ENCODE results near the gene FLNA.
"Not testable (repeated sequence)": the region's sequence is repeated elsewhere in the genome, so short reads cannot be mapped to it uniquely, and the experiment has no call there.

Gene FLNA

DNA sequence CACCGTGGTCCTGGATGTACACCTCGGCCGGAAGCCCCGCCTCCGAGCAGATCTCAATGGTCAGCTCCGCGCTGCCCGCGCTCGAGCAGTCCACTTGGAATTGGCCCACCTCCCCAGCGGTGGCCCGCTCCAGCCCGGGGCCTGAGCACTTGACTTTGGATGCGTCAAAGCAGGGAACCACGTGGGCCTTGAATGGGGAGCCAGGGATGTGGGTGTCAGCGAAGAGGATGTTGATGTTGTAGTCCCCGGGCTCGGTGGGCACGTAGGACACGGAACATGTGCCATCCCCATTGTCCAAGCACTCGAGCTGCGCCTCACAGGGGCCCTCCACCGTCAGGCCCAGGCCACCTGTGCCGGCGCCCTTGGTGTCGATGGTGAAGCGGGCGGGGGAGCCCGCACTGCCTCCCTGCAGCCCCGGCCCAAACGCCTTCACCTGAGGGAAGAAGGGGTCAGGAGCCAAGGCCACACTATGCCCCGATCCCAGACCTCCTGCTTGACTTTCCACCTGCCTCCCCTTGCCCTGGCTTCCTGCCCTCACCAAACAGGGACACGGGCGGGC is 14.2 kb downstream of the FLNA start:
- no peak for DNase-seq (ENCODE audit: low spot score)

DNA sequence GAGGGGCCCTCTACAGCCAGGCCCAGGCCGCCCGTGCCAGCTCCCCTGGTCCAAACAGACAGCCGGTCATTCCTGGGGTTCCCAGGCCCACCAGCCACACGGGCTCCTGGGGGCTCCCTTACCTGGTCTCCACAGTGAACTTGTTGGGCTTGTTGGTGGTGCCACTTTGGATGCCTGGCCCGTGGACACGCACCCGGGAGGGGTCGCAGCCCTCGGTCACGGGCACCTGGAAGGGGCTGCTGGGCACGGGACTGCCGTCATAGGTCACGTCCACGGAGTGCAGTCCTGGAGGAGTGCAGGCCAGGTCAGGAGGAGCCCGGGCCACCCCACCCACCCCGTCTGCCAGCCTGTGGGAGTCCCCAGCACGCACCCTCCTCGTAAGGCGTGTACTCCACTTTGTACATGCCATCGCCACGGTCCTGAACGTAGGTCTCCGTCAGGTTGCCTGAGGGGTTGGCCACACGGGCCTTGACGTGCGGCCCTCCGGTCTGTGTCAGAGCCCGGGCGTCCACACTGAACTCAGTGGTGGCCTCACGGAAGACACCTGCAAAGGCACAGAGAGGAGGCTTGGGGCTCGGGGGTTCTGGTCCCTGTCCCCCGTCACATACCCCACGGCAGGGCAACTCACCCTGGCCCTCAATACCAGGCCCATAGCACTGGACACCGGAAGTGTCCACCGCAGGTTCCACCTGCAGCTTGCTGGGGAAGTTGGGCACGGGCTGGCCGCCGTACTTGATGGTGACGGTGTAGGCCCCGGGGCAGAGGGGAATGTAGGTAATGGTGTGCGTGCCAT is 14.9 kb downstream of the FLNA start:
- DNase-seq (ENCODE audit: low spot score): no peak

DNA sequence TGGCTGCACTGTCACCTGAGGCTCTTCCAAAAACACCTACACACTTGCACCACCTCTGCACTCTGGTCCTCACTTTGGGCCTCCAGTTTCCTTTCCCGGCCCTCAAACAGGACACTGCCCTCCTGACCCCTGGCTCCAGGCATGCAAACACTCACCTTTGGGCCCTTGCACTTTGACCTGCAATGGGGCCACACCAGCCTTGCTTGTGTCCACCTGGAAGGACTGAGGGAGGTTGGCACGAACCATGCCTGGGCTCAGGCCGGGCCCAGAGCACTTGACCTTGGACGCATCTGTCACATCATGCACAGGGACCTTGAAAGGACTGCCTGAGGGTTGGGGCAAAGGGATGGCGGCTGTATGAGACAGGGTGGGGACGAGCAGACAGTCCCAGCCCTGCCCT is 15.6 kb downstream of the FLNA start:
- DNase-seq (ENCODE audit: low spot score): no peak

DNA sequence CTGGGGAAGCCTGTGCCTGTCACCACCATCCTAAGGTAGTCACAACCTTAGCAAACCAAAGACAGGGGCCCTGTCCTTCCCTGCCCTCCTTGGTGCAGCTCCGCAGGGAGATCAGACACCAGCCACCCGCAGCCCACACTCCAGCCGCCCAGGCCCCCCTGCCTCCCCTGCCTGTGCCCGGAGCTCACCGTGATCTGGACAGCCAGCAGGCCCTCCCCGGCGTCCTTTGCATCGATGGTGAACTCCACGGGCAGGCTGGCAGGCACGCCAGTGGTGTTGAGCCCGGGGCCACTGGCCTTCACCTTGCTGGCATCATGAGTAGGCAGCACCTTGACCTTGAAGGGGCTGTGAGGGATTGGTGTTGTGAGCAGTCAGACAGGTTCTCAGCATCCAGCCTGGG is 16.4 kb downstream of the FLNA start:
- no peak for DNase-seq (ENCODE audit: low spot score)

DNA sequence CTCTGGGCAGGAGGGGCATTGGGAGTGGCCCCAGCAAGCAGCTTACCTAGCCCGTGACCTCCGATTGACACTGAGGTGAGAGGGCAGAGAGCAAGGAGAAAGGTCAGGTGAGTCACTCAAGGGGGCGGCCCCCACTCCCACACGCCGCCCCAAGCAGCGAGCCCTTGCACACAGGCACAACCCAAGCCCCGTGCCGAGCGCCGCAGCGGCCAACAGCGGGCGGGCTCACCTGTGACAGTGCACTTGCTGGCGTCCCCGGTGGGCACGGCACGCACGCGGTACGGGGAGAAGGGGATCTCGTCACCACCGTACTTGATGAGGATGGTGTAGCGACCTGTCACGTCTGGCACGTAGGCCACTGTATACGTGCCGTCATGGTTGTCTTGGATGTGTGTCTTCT is 17.2 kb downstream of the FLNA start:
- no peak for DNase-seq (ENCODE audit: low spot score)

DNA sequence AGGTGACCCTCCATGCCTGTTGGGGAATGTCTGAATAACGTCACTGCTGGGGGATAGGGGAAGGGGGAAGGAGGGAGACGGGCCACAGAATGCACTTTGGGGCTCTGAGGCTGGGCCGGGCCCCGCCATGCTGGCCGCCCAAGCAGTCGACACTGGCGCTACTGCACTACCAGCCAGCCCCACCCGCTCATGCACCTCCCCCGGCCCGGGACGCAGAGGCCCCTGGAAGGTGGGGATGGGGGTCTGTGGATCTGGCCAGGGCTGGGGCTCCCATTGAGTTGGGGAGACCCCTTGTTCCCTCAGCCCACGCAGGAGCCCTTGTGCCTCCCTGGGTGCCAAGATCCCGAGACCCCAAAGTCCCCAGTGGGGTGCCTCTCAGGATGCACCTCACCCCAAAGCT is 17.8 kb downstream of the FLNA start:
- no peak for DNase-seq (ENCODE audit: low spot score)

DNA sequence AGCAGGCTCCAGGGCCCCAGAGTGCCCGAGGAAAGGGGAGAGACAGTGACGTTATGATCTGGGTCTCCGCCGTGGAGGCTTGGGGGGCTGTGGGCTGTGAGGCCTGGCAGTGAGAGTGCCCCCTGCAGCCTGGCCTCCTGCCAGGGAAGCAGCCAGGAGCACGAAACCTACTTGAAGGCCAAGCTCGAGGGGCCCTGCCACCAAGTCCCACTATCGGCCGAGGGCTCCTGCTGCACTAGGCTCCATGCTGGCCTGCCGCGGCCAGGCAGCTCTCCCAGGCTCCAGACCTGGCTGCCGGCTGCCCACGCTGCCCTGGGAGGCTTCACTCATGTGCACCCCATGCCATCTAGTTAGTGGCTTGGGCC is 18.7 kb downstream of the FLNA start:
- DNase-seq (ENCODE audit: low spot score): no peak

DNA sequence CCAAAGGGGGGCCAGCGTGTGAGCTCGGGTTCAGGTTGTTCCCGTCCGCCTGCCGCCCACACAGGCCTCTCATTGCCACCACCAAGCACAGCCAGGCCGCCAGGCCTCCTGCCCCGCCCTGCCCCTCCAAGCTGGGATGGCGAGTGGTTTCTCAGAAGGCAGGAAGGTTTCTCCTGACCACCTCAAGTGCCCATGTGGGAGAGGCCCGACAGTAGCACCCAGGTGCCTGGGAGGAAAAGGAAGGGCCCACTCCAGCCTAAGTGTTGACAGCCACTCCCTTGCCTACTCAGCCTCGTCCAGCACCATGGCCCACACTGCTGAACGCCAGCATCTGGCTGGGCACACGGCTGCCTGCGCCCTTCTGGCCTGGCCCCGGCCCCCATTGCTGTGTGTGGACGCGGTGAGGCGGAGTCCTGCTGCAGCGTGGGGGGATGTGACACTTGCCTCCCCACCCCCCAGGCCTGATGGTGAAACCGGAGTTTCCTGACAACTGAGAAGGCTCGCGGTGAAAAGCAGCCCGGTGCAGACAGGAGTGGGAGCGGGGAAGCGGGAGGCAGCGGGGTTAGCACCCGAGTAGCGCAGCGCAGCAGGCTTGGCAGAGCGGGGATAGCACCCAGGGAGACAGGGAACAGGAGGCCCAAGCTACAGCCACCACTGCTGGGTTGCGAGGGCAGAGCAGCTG is 19.2 kb downstream of the FLNA start:
- no peak for DNase-seq (ENCODE audit: low spot score)

DNA sequence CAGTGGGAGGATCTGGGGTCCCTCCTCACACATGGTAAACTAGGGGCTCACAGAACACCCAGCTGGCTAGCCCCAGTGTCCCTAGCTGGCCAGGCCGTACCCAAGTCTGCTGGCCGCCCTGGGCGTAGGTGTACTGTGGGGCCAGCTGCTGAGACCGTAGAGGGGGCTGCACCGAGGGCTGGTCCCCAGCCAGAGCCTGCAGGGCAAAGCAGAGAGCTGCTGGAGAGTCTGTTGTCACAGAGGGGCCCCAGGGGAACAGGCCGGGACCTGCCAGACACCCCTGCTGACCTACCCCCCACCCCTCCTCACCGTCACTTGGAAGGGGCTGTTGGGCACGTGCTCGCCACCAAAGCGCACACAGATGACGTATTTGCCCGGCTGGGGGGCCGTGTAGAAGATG is 19.9 kb downstream of the FLNA start:
- no peak for DNase-seq (ENCODE audit: low spot score)

DNA sequence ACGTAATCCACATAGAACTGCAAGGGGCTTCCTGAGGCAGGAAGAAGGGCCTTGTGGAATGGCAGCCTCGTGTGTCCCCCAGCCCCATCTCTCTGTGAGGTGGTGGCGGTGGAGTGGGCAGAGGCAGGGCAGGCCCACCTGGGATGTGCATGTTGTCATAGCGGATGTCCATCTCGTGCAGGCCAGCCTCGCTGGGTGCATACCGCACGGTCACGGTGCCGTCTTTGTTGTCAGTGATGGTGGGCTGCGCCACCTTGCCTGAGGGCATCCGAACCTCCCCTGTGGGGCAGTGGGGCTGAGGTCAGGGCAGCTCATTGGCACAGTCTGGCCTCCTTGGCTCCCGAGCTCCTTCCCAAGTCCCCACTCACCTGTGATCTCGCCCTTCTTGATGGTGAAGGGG is 20.4 kb downstream of the FLNA start:
- no peak for DNase-seq (ENCODE audit: low spot score)

DNA sequence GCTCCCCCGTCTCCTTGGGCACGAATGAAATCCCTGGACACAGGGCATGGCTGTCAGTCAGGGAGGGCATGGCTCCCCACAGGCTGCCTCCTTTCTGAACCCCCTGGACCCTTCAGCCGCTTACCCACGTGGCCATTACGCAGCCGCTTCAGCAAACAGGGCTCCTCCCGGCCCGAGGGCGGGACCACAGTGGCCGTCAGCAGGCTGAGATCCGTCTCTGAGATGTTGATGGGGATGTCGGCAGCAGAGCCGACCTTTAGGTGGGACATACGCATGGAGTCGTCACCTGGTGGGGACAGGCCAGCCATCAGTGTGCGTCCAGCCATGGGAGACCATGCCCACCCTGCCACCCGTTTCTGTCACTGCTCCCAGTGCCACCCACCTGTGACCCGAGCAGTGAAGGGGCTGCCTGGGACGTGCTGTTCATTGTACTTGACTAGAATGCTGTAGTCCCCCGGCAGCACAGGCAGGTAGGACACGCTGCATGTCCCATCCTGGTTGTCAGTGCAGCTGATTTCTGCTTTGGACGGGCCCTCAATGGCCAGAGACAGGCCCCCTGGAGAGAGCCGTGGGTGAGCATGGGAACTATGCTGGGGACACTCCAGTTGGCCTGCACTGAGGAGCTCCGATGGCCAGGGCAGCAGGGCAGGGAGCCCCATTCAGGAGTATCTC is 21.1 kb downstream of the FLNA start:
- no peak for DNase-seq (ENCODE audit: low spot score)

DNA sequence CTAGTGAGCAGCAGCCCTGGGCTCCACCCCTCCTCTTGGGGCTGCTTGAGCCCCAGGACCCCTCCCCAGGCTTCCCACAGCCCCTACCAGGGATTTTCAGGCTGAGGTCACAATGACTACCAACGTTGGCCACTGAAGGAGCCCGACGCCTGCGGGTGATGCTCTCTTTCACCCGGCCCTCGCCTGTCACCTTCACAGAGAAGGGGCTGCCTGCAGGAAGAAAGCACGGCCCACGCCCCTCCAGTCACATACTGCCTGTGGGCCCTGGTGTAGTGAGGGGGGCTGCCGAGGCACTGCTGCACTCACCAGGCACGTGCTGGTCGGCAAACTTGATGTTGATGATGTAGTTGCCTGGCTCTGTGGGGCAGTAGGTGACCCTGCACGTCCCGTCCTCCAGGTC is 22.0 kb downstream of the FLNA start:
- no peak for DNase-seq (ENCODE audit: low spot score)

DNA sequence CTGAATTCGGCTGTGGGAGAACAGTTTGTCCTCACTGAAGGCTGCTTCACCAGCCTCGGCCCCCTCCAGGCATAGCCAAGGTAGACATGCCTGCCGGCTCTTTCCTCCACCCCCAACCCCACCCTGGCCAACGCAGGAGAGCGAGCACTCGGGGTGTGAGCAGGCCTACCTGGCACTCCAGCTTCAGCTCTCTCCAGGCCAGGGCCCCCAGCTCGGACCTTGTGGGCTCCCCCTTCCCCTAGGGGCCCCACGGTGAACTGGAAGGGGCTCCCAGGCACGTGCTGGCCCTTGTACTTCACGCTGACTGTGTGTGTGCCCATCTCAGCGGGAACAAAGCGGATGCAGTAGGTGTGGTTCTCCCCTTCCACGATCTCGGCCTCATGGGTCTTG is 22.4 kb downstream of the FLNA start:
- no peak for DNase-seq (ENCODE audit: low spot score)

DNA sequence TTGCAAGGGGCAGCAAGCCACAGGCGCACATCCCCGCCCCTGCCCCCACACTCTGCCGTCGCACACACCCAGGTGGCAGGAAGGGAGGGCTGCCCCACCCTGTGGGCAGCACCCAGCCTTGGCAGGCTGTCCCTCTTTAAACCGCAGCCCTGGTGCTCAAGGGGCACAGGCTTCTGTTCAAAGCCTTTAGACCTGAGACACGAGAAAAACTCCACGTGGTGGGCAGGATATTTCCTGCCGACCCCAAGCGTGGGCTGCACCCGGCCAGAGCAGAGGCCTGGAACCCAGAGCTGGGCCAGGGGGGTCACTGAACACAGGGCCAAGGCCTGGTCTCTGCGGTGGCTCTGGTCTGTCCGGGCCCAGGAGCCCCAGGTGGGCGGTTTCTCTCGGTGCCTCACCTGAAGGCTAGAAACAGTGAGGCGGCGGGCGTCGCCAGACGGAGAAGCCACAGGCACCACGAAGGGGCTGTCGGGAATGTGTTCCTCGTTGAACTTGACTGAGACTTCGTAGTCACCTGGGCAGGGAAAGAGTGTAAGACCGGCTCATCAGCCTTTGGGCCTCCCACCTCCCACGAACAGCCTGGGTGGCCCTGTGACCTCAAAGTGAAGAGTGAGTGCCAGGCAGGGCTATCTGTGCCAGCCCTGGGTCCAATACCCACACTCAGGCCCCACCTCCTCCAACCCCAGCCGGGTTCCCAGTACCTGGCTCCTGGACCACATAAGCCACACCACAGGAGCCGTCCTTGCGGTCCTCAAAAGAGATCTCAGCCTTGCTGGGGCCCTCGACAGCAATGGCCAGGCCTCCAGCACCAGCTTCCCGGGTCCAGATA is 23.0 kb downstream of the FLNA start:
- no peak for DNase-seq (ENCODE audit: low spot score)

DNA sequence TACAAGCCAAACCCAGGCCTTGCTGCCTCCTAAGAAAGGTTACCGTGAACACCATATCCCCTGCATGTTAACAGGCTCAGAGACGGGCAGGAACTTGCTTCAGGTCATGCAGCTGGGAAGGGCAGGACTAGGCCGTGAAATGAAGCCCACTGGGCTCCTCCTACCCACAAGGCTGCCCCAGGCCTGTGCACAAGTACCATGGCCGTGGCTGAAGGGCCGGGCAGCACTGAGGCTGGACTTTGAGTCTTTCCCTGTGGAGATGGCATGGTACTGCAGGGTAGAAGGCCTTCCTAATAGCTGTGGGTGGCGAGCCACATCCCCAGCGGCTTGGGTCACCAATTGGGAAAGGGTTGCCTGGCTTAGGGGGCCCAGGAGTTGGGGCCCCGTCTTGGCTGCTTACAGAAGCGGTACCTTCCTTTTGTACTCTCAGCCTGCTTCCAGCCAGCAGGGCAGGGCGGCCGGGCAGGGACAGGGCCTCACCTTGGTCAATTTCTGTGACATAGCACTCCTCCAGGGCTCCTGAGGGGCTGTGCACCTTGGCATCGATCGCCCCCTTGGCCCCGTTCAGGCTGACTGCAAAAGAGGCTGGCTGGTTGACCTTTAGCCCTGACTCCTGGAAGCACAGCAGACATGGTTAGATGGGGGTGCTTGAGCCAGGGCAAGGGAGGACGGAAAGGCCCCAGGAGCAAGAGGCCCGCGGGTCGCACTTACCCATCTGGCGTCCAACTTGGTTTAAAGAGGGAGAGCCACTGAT is 23.8 kb downstream of the FLNA start:
- DNase-seq (ENCODE audit: low spot score): no peak

DNA sequence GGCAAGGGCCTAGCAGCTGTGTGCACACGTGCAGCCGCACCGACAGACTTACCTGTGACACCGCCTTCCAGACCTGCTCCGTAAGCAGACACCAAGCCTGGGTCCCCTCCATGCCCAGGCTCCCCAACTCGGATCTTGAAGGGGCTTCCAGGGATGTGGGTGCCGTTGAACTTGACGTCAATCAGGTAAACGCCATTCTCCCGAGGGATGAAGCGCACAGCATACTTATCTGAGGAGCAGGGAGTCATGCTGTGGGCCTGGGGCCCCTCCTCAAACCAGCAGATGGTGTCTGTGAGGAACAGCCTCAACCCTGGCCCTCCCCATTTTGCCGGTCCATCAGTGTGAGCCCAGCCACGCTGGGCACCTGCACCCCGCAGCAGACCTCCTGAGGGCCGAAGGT is 24.5 kb downstream of the FLNA start:
- DNase-seq (ENCODE audit: low spot score): no peak

DNA sequence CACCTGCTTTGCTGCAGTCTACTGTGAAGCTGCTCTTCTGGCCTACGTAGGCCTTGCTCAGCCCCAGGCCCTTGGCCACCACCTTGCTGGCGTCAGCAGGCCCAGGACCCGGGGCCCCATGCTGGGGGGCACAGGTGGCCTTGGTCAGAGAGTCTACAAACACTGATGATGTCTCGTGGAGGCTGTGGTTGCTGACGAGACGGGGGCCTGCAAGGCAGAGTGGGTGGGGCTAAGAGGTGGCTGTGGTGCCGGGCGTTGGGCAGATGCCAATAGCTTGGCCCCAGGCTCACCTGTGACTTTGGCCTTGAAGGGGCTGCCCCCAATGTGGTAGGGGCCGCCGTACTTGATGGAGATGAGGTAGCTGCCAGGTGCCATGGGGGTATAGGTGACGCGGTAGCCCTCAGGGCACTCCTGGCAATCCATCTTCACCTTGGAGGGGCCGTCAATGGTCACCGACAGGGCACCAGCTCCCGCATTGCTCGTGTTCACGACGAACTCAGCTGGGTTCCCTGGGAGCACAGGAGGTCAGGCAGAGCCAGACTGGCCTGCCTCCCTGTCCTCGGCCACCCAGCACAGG is 25.0 kb downstream of the FLNA start:
- no peak for DNase-seq (ENCODE audit: low spot score)

DNA sequence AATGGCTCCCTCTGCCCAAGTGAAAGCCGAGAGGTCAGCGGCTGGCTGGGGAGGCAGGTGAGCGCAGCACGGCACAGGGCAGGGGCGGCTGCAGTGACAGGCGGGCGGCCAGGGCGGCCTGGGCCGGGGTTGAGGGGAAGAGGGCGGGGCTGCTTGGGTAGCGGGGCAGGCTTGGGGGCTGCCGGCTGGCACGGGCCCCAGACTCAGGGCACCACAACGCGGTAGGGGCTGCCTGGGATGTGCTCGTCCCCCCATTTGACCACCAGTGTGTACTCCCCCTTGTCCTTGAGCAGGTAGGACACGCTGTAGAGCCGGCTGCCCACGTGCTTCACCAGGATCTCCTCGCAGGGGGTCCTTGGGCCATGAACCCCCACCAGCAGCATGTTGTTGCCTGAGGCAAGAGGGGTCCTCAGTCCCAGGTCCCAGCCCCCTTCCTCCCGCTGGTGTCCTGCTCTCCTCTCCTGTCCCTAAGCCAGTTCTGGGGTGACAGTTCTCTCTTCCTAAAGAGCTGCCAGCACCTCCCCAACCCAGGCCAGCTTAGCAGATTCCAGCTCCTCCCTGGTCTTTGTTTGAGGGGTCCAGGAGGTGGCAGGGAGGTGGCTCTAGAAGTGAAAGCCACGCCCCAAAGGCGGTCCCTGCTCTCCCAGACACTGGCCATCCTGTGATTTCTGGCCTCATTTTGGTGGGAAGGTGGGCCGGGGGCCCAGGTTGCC is 25.6 kb downstream of the FLNA start:
- DNase-seq (ENCODE audit: low spot score): no peak

DNA sequence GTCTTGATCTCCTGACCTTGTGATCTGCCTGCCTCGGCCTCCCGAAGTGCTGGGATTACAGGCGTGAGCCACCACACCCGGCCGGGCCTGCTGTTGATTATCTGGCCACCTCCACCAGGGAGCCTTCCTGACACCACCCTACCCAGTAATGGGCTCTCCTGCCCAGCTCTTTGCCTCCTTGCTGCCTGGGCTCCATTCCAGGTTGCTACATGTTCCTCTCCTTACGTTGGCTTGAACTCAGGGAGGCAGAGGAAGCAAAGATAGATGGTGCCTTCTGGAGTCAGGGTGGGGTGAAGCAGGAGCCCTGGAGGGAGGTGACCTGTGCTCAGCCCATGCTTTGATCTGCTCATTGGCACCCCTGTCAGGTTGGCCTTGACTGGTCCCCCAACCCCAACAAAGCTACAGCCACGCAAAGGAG is 26.3 kb downstream of the FLNA start:
- no peak for DNase-seq (ENCODE audit: low spot score)

DNA sequence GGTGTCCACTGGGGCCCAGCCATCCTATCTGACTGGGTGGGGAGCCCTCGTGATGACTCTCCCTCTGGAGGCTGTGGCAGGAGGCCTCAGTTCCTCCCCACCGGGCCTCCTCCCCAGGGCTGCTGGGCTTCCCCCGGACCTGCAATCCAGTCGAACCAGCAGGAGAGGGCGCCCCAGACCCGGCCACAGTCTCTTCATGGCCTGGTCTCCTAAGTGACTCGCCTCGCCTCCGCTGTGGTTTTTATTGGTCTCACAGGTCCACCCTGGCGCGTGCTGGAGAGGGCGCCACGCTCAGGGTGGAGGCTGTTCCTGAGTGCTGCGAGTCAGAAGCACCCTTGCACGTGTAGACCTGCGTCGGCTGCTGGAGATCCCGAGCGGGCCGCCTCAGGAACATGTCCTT is 30.8 kb downstream of the FLNA start:
- DNase-seq (ENCODE audit: low spot score): not testable (repeated sequence)

Data from GM03348 (cell line).